ENCODE measurements around the gene GARNL3.

DNA sequence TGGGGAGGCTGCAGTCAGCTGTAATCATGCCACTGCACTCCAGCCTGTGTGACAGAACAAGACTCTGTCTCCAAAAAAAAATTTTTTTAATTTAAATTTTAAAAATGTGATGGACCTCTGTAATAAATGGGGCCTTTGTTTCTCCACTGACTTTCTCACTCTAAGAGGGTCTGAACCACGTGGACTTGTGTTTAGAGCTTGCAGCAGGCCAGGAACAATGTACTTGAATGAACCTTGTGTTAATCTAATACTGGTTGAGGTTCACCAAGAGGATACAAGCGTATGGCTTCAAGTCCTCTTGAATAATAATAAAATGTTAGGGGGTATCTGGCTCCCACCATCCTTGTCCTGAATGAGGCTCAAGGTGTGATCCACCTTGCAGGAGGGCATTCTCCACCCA is 118.0 kb downstream of the GARNL3 start:
- TF ChIP-seq GLIS2 (tag by site-specific recombination; IDR thresholded peaks at IDR 0.05) (no peak), ZBTB1 (tag by site-specific recombination; IDR thresholded peaks at IDR 0.05) (no peak), ZNF24 (tag by site-specific recombination; IDR thresholded peaks at IDR 0.05) (no peak), ZNF157 (tag by site-specific recombination; IDR thresholded peaks at IDR 0.05) (no peak), ZBTB7A (tag by site-specific recombination; IDR thresholded peaks at IDR 0.05; ENCODE audit: low read depth) (no peak), ZNF704 (tag by site-specific recombination; IDR thresholded peaks at IDR 0.05) (no peak), ZNF121 (tag by site-specific recombination; IDR thresholded peaks at IDR 0.05) (no peak), ZSCAN5A (tag by site-specific recombination; IDR thresholded peaks at IDR 0.05) (no peak), ZNF561 (tag by site-specific recombination; IDR thresholded peaks at IDR 0.05; ENCODE audit: borderline replicate concordance) (no peak)
- TF ChIP-seq, protein P1, sequence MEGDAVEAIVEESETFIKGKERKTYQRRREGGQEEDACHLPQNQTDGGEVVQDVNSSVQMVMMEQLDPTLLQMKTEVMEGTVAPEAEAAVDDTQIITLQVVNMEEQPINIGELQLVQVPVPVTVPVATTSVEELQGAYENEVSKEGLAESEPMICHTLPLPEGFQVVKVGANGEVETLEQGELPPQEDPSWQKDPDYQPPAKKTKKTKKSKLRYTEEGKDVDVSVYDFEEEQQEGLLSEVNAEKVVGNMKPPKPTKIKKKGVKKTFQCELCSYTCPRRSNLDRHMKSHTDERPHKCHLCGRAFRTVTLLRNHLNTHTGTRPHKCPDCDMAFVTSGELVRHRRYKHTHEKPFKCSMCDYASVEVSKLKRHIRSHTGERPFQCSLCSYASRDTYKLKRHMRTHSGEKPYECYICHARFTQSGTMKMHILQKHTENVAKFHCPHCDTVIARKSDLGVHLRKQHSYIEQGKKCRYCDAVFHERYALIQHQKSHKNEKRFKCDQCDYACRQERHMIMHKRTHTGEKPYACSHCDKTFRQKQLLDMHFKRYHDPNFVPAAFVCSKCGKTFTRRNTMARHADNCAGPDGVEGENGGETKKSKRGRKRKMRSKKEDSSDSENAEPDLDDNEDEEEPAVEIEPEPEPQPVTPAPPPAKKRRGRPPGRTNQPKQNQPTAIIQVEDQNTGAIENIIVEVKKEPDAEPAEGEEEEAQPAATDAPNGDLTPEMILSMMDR (tag by site-specific recombination; IDR thresholded peaks at IDR 0.05), result no peak
- TF ChIP-seq, protein P2, sequence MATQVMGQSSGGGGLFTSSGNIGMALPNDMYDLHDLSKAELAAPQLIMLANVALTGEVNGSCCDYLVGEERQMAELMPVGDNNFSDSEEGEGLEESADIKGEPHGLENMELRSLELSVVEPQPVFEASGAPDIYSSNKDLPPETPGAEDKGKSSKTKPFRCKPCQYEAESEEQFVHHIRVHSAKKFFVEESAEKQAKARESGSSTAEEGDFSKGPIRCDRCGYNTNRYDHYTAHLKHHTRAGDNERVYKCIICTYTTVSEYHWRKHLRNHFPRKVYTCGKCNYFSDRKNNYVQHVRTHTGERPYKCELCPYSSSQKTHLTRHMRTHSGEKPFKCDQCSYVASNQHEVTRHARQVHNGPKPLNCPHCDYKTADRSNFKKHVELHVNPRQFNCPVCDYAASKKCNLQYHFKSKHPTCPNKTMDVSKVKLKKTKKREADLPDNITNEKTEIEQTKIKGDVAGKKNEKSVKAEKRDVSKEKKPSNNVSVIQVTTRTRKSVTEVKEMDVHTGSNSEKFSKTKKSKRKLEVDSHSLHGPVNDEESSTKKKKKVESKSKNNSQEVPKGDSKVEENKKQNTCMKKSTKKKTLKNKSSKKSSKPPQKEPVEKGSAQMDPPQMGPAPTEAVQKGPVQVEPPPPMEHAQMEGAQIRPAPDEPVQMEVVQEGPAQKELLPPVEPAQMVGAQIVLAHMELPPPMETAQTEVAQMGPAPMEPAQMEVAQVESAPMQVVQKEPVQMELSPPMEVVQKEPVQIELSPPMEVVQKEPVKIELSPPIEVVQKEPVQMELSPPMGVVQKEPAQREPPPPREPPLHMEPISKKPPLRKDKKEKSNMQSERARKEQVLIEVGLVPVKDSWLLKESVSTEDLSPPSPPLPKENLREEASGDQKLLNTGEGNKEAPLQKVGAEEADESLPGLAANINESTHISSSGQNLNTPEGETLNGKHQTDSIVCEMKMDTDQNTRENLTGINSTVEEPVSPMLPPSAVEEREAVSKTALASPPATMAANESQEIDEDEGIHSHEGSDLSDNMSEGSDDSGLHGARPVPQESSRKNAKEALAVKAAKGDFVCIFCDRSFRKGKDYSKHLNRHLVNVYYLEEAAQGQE (tag by site-specific recombination; IDR thresholded peaks at IDR 0.05), result no peak
